GM18505 (cell line): ENCODE measurements around the gene MEFV.
"Not testable (repeated sequence)": the region's sequence is repeated elsewhere in the genome, so short reads cannot be mapped to it uniquely, and the experiment has no call there.

Source experiments
- ATAC-seq: cut with Tn5 transposase; IDR thresholded peaks from one replicate; pipeline ENCODE4 v1.9.1; 2021; ENCODE audit not compliant: unreplicated experiment
- POLR2A ChIP-seq: IDR thresholded peaks from 4 replicates; pipeline ENCODE4 v1.6.1; 2011; ENCODE audit warnings: borderline replicate concordance; ENCODE audit not compliant: insufficient read depth, insufficient read length; ENCODE audit errors: extremely low read depth

Gene MEFV

DNA sequence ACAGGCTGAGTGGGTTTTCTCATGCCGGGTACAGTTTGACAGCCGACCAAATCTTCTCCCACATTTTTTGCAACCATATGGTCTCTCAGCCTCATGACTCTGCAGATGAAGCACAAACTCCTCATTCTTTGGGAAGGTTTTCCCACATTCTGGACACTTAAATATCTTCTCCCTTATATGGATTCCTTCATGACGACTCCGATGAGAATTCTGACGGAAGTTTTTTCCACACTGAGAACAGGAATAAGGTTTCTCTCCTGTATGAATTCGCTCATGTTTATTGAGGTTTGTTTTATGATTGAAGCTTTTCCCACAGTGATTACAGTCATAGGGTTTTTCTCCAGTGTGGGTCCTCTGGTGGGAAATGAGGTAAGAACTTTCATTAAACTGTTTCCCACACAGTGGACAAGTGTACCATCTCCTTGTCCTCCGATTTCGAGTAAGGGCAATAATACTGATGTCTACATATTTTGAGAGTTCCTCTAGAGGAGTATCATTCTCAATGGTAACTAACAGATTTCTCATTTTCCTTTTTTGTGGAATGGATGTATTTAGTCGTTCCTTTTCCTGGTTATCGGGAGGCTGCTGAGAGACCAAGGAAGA is 32.4 kb downstream of the MEFV start:
- no peak for TF ChIP-seq POLR2A
- no peak for ATAC-seq

DNA sequence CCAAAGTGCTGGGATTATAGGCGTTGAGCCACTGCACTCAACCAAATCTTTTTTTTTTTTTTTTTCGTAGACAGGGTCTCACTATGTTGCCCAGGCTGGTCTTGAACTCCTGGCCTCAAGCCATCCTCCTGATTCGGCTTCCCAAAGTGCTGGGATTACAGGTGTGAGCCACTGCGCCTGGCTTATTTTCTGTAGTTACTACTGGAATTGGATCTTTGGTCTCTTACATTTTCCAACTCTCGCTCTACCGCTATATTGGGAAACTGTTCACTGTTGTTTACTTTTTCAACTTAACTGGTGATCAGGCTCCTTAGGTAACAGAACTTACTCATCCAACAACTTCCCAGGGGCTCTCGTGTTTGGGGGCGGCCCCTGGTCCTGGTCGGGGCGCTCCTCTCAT is 35.6 kb downstream of the MEFV start:
- no peak for ATAC-seq
- no peak for TF ChIP-seq POLR2A

DNA sequence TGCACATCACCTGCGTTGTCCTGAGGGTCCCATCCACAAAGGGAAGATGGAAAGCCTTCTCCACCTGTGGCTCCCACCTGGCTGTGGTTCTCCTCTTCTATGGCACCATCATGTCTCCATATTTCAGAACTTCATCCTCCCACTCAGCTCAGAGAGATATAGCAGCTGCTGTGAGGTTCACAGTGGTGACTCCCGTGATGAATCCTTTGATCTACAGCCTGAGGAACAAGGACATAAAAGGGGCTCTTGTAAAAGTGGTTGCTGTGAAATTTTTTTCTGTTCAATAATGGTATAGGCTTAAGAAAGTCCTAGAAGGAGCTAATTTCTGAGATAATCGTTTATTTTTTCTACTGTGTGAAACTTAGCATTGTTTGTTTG is 40.2 kb downstream of the MEFV start:
- TF ChIP-seq POLR2A = no peak
- ATAC-seq = no peak

DNA sequence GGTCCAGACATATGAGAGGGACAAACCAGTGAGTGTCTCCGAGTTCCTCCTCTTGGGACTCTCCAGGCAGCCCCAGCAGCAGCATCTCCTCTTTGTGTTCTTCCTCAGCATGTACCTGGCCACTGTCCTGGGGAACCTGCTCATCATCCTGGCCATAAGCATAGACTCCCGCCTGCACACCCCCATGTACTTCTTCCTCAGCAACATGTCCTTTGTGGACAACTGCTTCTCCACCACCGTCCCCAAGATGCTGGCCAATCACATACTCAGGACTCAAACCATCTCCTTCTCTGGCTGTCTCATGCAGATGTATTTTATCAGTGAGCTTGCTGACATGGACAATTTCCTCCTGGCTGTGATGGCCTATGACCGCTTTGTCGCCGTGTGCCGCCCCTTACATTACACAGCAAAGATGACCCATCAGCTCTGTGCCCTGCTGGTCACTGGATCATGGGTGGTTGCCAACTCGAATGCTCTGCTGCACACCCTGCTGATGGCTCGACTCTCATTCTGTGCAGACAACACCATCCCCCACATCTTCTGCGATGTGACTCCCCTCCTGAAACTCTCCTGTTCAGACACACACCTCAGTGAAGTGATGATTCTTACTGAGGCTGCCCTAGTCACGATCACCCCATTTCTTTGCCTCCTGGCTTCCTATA is 40.7 kb downstream of the MEFV start:
- ATAC-seq = no peak
- no peak for TF ChIP-seq POLR2A

DNA sequence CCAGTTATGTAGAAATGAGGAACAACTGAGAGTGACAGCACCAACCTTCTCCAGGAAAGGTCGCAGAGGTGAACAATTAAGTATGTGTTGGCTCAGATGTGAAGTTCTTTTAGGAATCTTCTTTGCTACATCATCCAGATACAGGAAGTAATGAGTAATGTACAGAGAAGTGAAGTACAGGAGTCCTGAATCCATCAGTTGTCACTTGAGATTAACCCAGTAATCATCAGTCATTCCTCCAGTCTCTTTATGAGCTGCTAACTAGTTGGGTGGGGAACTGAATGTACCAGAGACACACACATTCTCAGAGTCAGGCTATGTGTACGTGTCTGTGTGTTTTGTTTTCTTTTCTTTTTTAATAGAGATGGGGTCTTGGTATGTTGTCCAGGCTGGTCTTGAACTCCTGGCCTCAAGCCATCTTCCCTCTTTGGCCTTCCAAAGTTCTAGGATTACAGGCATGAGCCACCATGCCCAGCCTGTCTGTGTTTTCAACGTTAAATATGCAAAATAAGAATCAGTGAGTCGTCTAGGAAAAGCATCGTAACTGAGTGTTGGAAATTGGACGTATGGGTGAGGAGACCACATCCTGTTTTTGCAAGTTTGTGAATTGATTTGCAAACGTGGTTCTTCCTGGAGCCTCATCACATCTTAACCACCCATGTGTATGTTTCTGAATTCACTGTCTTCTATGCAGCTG is 41.4 kb downstream of the MEFV start:
- ATAC-seq = no peak
- TF ChIP-seq POLR2A = no peak

DNA sequence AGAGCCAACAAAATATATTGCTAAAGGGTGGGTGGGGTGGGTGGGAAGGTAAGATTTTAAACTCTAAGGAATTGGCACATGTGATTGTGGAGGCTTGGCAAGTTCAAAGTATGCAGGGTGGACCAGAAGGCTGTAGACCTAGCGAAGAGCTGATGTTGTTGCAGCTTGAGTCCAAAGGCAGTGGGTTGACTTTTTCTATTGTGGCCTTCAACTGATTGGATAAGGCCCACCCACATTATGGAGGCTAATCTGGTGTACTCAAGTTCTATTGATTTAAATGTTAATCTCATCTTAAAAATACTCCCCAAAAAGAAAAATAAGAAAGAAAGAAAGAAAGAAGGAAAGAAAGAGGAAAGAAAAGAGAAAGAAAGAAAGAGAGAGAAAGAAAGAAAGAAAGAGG is 43.9 kb downstream of the MEFV start:
- no peak for ATAC-seq
- no peak for TF ChIP-seq POLR2A

DNA sequence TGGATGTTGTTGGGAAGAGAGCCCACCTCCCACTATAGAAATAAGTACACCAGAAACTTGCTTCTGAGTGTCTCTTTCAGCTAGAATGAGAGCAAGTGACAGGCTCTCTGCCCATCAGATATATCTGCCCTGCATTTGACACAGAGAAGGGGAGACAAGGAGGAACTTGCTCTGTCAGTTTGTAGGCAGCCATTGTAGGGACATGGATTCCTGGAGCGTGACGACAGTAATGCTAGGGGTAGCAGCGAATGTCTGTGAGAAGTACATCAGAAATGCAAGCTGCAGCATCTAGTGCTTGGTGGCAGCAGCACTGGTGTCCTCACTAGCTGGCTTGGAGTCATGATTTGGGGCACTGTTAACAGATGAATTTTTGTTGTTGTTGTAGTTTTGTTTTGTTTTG is 44.4 kb downstream of the MEFV start:
- ATAC-seq = no peak
- TF ChIP-seq POLR2A = no peak

DNA sequence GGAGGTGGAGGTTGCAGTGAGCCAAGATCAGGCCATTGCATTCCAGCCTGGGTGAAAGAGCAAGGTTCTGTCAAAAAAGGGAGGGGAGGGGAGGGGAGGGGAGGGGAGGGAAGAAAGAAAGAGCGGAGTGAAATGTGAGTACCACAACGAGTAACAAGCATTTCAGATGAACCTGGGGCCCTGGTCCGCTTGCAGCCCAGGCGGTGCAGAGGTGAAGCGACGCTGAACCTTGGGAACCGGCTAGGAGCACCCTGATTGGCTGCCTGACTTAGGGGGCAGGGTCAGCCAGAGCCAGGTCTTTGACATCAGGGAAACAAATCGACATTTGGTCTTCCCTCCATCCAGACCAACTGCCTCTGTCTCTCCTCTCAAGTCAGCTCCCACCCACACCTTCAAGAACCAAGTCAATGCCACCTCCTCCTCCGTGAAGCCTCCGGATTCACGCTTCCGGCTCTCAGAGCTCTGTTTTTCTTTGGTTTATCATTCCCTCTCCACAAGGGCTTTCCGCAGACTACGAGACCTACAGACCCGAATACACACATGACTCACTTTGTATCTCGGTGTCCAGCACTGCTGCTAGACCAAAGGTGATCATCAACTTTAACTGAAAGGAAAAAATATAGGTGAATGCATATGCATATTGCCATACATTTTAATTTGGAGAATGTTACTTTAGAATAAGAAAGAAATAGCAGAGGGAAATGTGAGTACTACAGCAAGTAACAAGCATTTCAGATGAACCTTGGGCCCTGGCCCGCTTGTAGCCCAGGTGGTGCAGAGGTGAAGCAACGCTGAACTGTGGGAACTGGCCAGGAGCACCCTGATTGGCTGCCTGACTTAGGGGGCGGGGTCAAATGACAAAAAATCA is 49.1 kb downstream of the MEFV start:
- no peak for ATAC-seq
- no peak for TF ChIP-seq POLR2A

DNA sequence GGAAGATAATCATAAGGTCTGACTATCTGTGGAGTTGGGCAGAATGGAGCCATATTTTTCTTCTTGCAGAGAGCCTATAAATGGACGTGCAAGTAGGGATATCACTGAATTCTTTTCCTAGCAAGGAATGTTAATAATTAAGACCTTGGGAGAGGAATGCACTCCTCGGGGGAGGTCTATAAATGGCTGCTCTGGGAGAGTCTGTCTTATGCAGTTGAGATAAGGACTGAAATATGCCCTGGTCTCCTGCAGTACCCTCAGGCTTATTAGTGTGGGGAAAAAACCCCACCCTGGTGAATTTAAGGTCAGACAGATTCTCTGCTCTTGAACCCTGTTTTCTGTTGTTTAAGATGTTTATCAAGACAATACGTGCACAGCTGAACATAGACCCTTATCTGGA is 50.5 kb downstream of the MEFV start:
- ATAC-seq = not testable (repeated sequence)

DNA sequence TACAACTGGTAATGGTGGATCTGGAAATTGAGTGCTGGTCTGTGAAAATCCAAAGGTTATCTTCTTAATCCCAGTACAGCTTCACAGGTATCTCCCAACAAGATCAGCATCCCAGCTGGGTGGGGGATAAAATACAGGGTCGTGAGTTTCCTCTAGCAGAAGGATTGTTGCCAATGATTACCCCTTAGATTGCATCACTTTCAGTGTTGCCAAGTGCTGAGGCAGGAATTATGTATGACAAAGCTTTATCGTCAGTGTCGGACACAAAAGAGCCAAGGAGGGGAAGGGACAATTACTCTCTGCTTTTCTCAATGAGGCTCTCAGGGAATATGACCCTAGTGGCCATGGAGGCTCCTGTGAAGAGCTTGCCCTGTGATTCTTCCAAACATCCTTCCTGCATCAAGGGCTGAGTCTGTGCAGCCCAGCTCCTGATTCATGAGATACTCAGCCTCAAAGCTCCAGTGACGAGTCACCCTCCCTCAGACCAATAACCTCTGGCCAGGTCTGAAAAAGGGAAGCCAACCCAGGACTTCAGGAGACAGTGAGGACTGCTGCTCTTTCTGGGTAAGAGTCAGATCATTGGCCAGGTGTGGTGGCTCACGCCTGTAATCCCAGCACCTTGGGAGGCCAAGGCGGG is 53.4 kb downstream of the MEFV start:
- no peak for TF ChIP-seq POLR2A
- ATAC-seq = no peak

DNA sequence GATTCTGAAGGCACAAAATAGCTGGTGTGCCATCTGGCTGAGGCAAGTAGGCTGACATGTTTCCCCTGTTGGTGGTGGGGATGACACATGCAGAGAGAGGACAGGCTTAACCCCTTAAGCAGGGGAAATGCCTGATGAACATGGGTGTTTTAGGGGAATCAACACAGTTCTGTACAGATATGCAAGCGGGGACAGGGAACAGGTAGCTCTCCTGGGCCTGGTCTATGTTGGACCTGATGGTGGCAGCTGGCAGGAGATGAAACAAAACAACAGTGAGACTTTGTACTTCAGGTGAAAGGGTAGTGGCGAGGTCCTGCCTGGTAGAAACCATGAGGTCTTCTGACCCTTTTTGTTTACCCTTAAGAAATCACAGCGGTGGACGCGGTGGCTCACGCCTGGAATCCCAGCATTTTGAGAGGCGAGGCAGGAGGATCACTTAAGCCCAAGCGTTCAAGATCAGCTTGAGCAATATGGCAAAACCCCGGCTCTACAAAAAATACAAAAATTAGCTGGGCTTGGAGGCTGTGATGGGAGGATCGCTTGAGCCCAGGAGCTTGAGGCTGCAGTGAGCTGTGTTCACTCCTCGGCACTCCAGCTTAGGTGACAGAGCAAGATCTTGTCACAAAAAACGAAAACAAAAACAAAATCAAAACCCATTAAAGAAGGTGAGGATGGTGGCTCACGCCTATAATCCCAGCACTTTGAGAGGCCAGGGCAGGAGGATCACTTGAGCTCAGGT is 57.9 kb downstream of the MEFV start:
- TF ChIP-seq POLR2A = no peak
- ATAC-seq = no peak

DNA sequence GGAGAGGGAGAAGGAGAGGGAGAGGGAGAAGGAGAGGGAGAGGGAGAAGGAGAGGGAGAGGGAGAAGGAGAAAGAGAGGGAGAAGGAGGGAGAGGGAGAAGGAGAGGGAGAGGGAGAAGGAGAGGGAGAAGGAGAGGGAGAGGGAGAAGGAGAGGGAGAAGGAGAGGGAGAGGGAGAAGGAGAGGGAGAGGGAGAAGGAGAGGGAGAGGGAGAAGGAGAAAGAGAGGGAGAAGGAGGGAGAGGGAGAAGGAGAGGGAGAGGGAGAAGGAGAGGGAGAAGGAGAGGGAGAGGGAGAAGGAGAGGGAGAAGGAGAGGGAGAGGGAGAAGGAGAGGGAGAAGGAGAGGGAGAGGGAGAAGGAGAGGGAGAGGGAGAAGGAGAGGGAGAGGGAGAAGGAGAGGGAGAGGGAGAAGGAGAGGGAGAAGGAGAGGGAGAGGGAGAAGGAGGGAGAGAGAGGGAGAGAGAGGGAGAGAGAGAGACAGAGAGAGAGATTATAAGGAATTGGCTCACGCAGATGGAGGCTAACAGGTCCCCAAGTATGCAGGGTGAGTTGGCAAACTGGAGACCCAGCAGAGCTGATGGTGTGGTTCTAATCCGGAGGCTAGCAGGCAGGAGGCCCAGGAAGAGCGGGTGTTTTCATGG is 58.6 kb downstream of the MEFV start:
- ATAC-seq = not testable (repeated sequence)
